Neural progenitor cell (in vitro differentiated cells): Measurements from ENCODE around the gene CRY2. TPM values are rescaled to one million over a fixed set of nuclear protein-coding genes. Genes with fewer than 3 reads are reported as not detected.

Source experiments
- DNase-seq: peaks from one replicate; pipeline ENCODE4 v3.0.0-alpha.2; 2016; ENCODE audit warnings: low spot score
- H2AFZ ChIP-seq: fragments of 200-600 bp; sonication (generic); replicated peaks from 2 replicates; pipeline ENCODE4 v1.6.1; 2016; ENCODE audit warnings: antibody characterized with exemption
- H3F3A ChIP-seq: fragments of 200-600 bp; sonication (generic); 2 replicates; pipeline ENCODE4 v1.6.1; 2016; ENCODE audit warnings: antibody characterized with exemption, low read depth
- H3K27ac ChIP-seq: fragments of 200-600 bp; sonication (generic); 2 replicates; pipeline ENCODE4 v1.5.1; 2016; ENCODE audit warnings: mild to moderate bottlenecking
- H3K27me3 ChIP-seq: fragments of 200-600 bp; sonication (generic); 2 replicates; pipeline ENCODE4 v1.6.1; 2016; ENCODE audit warnings: mild to moderate bottlenecking, moderate library complexity
- H3K36me3 ChIP-seq: fragments of 200-600 bp; sonication (generic); 2 replicates; pipeline ENCODE4 v1.5.1; 2016
- H3K4me1 ChIP-seq: fragments of 200-600 bp; sonication (generic); 2 replicates; pipeline ENCODE4 v1.6.1; 2016; ENCODE audit warnings: mixed run types
- H3K4me2 ChIP-seq: fragments of 200-600 bp; sonication (generic); 2 replicates; pipeline ENCODE4 v1.6.1; 2016
- H3K4me3 ChIP-seq: fragments of 200-600 bp; sonication (generic); 2 replicates; pipeline ENCODE4 v1.5.1; 2016
- H3K79me2 ChIP-seq: fragments of 200-600 bp; sonication (generic); 2 replicates; pipeline ENCODE4 v1.6.1; 2016; ENCODE audit warnings: low read depth
- H3K9ac ChIP-seq: fragments of 200-600 bp; sonication (generic); 2 replicates; pipeline ENCODE4 v1.6.1; 2016
- H3K9me3 ChIP-seq: fragments of 200-600 bp; sonication (generic); 2 replicates; pipeline ENCODE4 v1.5.1; 2016; ENCODE audit warnings: low read depth
- H4K20me1 ChIP-seq: fragments of 200-600 bp; sonication (generic); 2 replicates; pipeline ENCODE4 v1.6.1; 2016; ENCODE audit warnings: low read depth
- H3K27ac Mint-ChIP-seq: 3 replicates; pipeline ENCODE4 v1.8.0; 2021; ENCODE audit warnings: mixed read lengths
- H3K27me3 Mint-ChIP-seq: 2 replicates; pipeline ENCODE4 v1.8.0; 2022; ENCODE audit warnings: low read depth, mild to moderate bottlenecking, inconsistent platforms, moderate library complexity, mixed read lengths; ENCODE audit not compliant: insufficient read depth
- H3K36me3 Mint-ChIP-seq: 3 replicates; pipeline ENCODE4 v1.8.0; 2021; ENCODE audit warnings: mixed read lengths
- H3K4me1 Mint-ChIP-seq: 3 replicates; pipeline ENCODE4 v1.8.0; 2021; ENCODE audit warnings: mixed read lengths
- H3K4me3 Mint-ChIP-seq: 3 replicates; pipeline ENCODE4 v1.8.0; 2021; ENCODE audit warnings: mild to moderate bottlenecking, moderate library complexity, mixed read lengths
- H3K9me3 Mint-ChIP-seq: 3 replicates; pipeline ENCODE4 v1.8.0; 2020; ENCODE audit warnings: mixed read lengths
- EZH2 ChIP-seq: fragments of 200-600 bp; sonication (generic); IDR thresholded peaks from 2 replicates; pipeline ENCODE4 v1.6.1; 2017; ENCODE audit warnings: antibody characterized with exemption, mild to moderate bottlenecking, moderate library complexity
- EZH2phosphoT487 ChIP-seq: fragments of 200-600 bp; sonication (generic); IDR thresholded peaks from 2 replicates; pipeline ENCODE4 v1.6.1; 2017; ENCODE audit warnings: antibody characterized with exemption
- total RNA-seq: library from RNA; depleted of rRNA; stranded (reverse); fragments of >200 nt; gene quantifications from 2 replicates; pipeline ENCODE4 v1.2.3, GENCODE V29; 2015; ENCODE audit warnings: low replicate concordance
- TF ChIP-seq, protein P1 (sequence below): fragments of 200-600 bp; sonication (generic); IDR thresholded peaks from 2 replicates; pipeline ENCODE4 v1.5.1; 2017; ENCODE audit warnings: antibody characterized with exemption, mild to moderate bottlenecking

Gene CRY2
- total RNA-seq, 1 donor from 2014 or later, result 15.8 TPM

- H3K79me2 ChIP-seq, result no peaks in the 10 kb centered on the region
- no peak overlapping the region for H3K4me3 ChIP-seq
- no peaks in the 10 kb centered on the region for H3K36me3 ChIP-seq
- no peaks in the 10 kb centered on the region for H3K27me3 ChIP-seq
- H4K20me1 ChIP-seq, result no peaks in the 10 kb centered on the region
- no peaks in the 10 kb centered on the region for H3K27me3 Mint-ChIP-seq
- H3K4me1 Mint-ChIP-seq, result peaks cover 14% of the 10 kb centered on the region
- DNase-seq, result no peak
- no peak for TF ChIP-seq EZH2
- no peak for TF ChIP-seq EZH2phosphoT487
- TF ChIP-seq, protein P1, sequence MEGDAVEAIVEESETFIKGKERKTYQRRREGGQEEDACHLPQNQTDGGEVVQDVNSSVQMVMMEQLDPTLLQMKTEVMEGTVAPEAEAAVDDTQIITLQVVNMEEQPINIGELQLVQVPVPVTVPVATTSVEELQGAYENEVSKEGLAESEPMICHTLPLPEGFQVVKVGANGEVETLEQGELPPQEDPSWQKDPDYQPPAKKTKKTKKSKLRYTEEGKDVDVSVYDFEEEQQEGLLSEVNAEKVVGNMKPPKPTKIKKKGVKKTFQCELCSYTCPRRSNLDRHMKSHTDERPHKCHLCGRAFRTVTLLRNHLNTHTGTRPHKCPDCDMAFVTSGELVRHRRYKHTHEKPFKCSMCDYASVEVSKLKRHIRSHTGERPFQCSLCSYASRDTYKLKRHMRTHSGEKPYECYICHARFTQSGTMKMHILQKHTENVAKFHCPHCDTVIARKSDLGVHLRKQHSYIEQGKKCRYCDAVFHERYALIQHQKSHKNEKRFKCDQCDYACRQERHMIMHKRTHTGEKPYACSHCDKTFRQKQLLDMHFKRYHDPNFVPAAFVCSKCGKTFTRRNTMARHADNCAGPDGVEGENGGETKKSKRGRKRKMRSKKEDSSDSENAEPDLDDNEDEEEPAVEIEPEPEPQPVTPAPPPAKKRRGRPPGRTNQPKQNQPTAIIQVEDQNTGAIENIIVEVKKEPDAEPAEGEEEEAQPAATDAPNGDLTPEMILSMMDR, result no peak
- H3K4me1 ChIP-seq, result peaks cover 20% of the 10 kb centered on the region
- H3K9ac ChIP-seq, result no peak overlapping the region
- H2AFZ ChIP-seq, result no peak overlapping the region
- no peak overlapping the region for H3K4me3 Mint-ChIP-seq
- no peaks in the 10 kb centered on the region for H3K9me3 ChIP-seq
- H3F3A ChIP-seq, result peaks cover 4% of the 10 kb centered on the region
- H3K36me3 Mint-ChIP-seq, result peaks cover 1% of the 10 kb centered on the region
- no peaks in the 10 kb centered on the region for H3K9me3 Mint-ChIP-seq
- H3K27ac Mint-ChIP-seq, result no peak overlapping the region
- H3K27ac ChIP-seq, result no peak overlapping the region
- peak overlapping the region; percentile 38 for H3K4me2 ChIP-seq
Observed at GRCh38 chr11:45877221-45877620, 29.9 kb downstream of the CRY2 start.

DNA sequence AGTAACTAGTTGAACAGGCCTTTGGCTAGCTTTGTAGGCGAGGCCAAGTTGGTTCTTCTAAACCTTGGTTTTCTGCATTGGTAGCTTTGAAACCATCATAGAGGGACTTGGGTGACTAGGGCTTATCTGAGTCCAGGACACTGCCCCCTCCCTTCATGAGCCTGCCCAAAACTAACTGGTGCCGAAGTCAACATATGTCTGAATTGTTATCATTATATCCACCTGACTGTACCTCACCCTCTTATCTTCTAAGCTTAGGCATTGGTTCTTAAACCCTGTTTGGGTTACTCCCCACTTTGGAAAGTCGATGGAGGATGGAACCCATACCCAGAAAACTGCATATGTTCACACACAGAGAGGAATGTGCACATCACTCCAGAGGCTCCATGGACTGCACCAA lies 30.6 kb downstream of the CRY2 start:
- H3K27ac ChIP-seq, result no peak overlapping the region
- no peaks in the 10 kb centered on the region for H3K79me2 ChIP-seq
- peaks cover 4% of the 10 kb centered on the region for H3F3A ChIP-seq
- no peak for DNase-seq
- no peaks in the 10 kb centered on the region for H3K27me3 Mint-ChIP-seq
- no peak overlapping the region for H3K27ac Mint-ChIP-seq
- no peaks in the 10 kb centered on the region for H3K9me3 Mint-ChIP-seq
- no peak overlapping the region for H3K9ac ChIP-seq
- H3K4me2 ChIP-seq, result no peak overlapping the region
- H3K4me3 Mint-ChIP-seq, result no peak overlapping the region
- H3K4me1 Mint-ChIP-seq, result peaks cover 14% of the 10 kb centered on the region
- H3K9me3 ChIP-seq, result no peaks in the 10 kb centered on the region
- peaks cover 4% of the 10 kb centered on the region for H3K36me3 Mint-ChIP-seq
- H3K36me3 ChIP-seq, result no peaks in the 10 kb centered on the region
- no peaks in the 10 kb centered on the region for H3K27me3 ChIP-seq
- H3K4me1 ChIP-seq, result peaks cover 20% of the 10 kb centered on the region
- no peak overlapping the region for H3K4me3 ChIP-seq
- H2AFZ ChIP-seq, result no peak overlapping the region
- TF ChIP-seq, protein P1, result no peak
- TF ChIP-seq EZH2, result no peak
- TF ChIP-seq EZH2phosphoT487, result no peak
- H4K20me1 ChIP-seq, result no peaks in the 10 kb centered on the region

GRCh38 chr11:45879803-45880686 lies 32.8 kb downstream of the CRY2 start:
- Histone ChIP-seq H3F3A (peaks cover 8% of the 10 kb centered on the region), H3K9me3 (no peaks in the 10 kb centered on the region), H4K20me1 (peaks cover 20% of the 10 kb centered on the region), H3K27me3 (no peaks in the 10 kb centered on the region), H3K79me2 (no peaks in the 10 kb centered on the region), H3K4me2 (no peak overlapping the region), H3K4me1 (peaks cover 20% of the 10 kb centered on the region), H3K9ac (no peak overlapping the region), H3K4me3 (no peak overlapping the region), H2AFZ (no peak overlapping the region), H3K27ac (no peak overlapping the region), H3K36me3 (no peaks in the 10 kb centered on the region)
- TF ChIP-seq EZH2 (no peak), EZH2phosphoT487 (no peak)
- TF ChIP-seq, protein P1, result no peak
- H3K27ac Mint-ChIP-seq, result no peak overlapping the region
- peaks cover 4% of the 10 kb centered on the region for H3K36me3 Mint-ChIP-seq
- H3K27me3 Mint-ChIP-seq, result peaks cover 4% of the 10 kb centered on the region
- no peaks in the 10 kb centered on the region for H3K9me3 Mint-ChIP-seq
- H3K4me1 Mint-ChIP-seq, result peaks cover 21% of the 10 kb centered on the region
- DNase-seq, result no peak
- H3K4me3 Mint-ChIP-seq, result no peak overlapping the region
